ENCODE data around the gene ANTXR1. TPM values are rescaled to one million over a fixed set of nuclear protein-coding genes. Genes with fewer than 3 reads are reported as not detected.

ANTXR1 gene
- total and polyA plus RNA-seq, 2 of the 8 experiments (the other 6 are each of a cell fraction or from before 2014, with no cell fraction given): 15.8 to 44.3 TPM

DNA sequence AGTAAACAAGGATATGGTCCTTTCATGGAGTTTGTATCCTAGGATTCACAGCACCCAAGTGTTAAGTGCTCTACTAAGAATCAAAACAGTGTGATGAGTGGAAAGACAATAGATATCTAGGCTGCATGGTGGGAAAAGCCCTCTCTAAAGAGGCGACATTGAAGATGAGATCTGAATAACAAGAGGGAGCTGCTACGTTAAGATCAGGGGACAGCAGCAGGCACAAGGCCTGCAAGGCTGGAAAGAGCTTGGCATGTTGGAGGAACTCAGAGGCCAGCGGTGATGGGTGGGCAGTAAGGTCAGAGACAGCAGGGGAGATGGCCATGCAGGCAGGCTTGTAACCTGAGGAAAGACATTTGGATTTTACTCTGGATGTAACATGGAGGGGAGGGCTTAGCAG lies 196.5 kb downstream of the ANTXR1 start:
- WGBS, 2 experiments (ENCODE audit: extremely low coverage in 1 of 2, insufficient coverage in 1 of 2, insufficient read length in 1 of 2, insufficient replicate concordance in 2 of 2, low coverage in 1 of 2, low lambda C conversion rate in 2 of 2, missing lambda C conversion rate in 1 of 2): 18% methylated on average over 3 of the region's 3 CpGs; no CpG with 5 or more reads in 1 of the 2 experiments
- Histone ChIP-seq H3K79me2 (ENCODE audit: control insufficient read depth in 1 of 2, insufficient read depth in 2 of 2, low read length in 2 of 2) (no peaks in the 10 kb centered on the region), H3K4me1 (replicated peaks in 1 of 4; ENCODE audit: control insufficient read depth in 3 of 4, insufficient read depth in 4 of 4, low read length in 3 of 4) (peaks cover 2 to 24% (median 16%) of the 10 kb centered on the region in 4 experiments), H3K4me2 (ENCODE audit: insufficient read depth in 1 of 2, low read depth in 2 of 2, low read length in 2 of 2) (peak overlapping the region; percentile 30 to 50), H2BK15ac (ENCODE audit: low read length) (no peak overlapping the region), H3K4ac (replicated peaks; ENCODE audit: insufficient read length, low read depth, low read length) (no peak overlapping the region), H3K18ac (ENCODE audit: extremely low read depth, low read length) (no peak overlapping the region; the same call in 1 of the 2 replicates), H3K9ac (replicated peaks in 1 of 4; ENCODE audit: extremely low read depth in 1 of 4, low read depth in 3 of 4, low read length in 3 of 4) (no peak overlapping the region), H2BK120ac (replicated peaks; ENCODE audit: low read depth, low read length) (no peak overlapping the region), H4K20me1 (replicated peaks in 1 of 2; ENCODE audit: control insufficient read depth in 1 of 2, insufficient read depth in 2 of 2, low read length in 2 of 2) (no peaks in the 10 kb centered on the region), H2BK20ac (ENCODE audit: low read length) (no peak overlapping the region), H3K27ac (ENCODE audit: low read depth, low read length) (no peak overlapping the region), H2BK5ac (ENCODE audit: low read depth, low read length) (no peak overlapping the region), H3K23me2 (ENCODE audit: low read depth, low read length) (no peaks in the 10 kb centered on the region), H3K79me1 (ENCODE audit: low read depth, low read length) (no peaks in the 10 kb centered on the region), H4K8ac (ENCODE audit: extremely low read depth, insufficient read depth, low read length) (no peak overlapping the region), H3K56ac (replicated peaks; ENCODE audit: insufficient read length, low read depth, low read length) (no peak overlapping the region), H2BK12ac (ENCODE audit: low read depth, low read length) (no peak overlapping the region), H4K5ac (ENCODE audit: insufficient read length, low read depth, low read length) (no peak overlapping the region), H3K9me3 (ENCODE audit: insufficient read depth in 2 of 2, low read depth in 1 of 2, low read length in 1 of 2) (no peaks in the 10 kb centered on the region), H3K14ac (ENCODE audit: insufficient read length) (no peak overlapping the region), H3K4me3 (ENCODE audit: extremely low read depth in 1 of 4, insufficient read depth in 2 of 4, low read depth in 3 of 4, low read length in 4 of 4) (no peak overlapping the region; a peak in 1 of 8 replicates), H3K36me3 (ENCODE audit: control insufficient read depth in 2 of 4, insufficient read depth in 4 of 4, low read length in 3 of 4) (no peaks in the 10 kb centered on the region; a peak in 1 of 8 replicates), H3K27me3 (replicated peaks in 1 of 4; ENCODE audit: control insufficient read depth in 3 of 4, extremely low read depth in 1 of 4, insufficient read depth in 3 of 4, low read length in 3 of 4) (no peaks in the 10 kb centered on the region), H3K23ac (ENCODE audit: insufficient read length) (no peak overlapping the region), H2AK5ac (ENCODE audit: low read depth, low read length) (no peak overlapping the region), H4K91ac (replicated peaks; ENCODE audit: insufficient read length, low read length) (no peak overlapping the region), H2AFZ (ENCODE audit: low read length) (no peak overlapping the region)
- FAIRE-seq (peak; percentile 89), DNase-seq (ENCODE audit: low read depth in 1 of 2, low spot score in 2 of 2) (no peak)
- CTCF ChIA-PET (ENCODE audit: partially characterized antibody): interaction anchor here (0.8 to 1.3 kb wide), 5 partner anchors 9 to 284 kb away, joined by 3 to 4 read pairs (median 3); no protein-coding TSS in a partner anchor
- POLR2A ChIA-PET (ENCODE audit: partially characterized antibody): no interaction called here
- TF ChIP-seq TEAD4 (IDR thresholded peaks at IDR 0.05; ENCODE audit: low read depth, low read length): no peak
- TF ChIP-seq BCL11A (IDR thresholded peaks at IDR 0.05; ENCODE audit: low read depth in 2 of 2, low read length in 2 of 2): peak; percentile 4 to 25
- TF ChIP-seq EP300 (IDR thresholded peaks at IDR 0.05; ENCODE audit: borderline replicate concordance in 1 of 2, low read depth in 2 of 2, low read length in 2 of 2): 0 out of 3 replicates have a peak, but pooled peaks of 1 of the 2 experiments have one; percentile 7
- TF ChIP-seq, protein P1, sequence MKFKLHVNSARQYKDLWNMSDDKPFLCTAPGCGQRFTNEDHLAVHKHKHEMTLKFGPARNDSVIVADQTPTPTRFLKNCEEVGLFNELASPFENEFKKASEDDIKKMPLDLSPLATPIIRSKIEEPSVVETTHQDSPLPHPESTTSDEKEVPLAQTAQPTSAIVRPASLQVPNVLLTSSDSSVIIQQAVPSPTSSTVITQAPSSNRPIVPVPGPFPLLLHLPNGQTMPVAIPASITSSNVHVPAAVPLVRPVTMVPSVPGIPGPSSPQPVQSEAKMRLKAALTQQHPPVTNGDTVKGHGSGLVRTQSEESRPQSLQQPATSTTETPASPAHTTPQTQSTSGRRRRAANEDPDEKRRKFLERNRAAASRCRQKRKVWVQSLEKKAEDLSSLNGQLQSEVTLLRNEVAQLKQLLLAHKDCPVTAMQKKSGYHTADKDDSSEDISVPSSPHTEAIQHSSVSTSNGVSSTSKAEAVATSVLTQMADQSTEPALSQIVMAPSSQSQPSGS (IDR thresholded peaks at IDR 0.05; ENCODE audit: low read length): no peak
- TF ChIP-seq, protein P2, sequence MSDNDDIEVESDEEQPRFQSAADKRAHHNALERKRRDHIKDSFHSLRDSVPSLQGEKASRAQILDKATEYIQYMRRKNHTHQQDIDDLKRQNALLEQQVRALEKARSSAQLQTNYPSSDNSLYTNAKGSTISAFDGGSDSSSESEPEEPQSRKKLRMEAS (IDR thresholded peaks at IDR 0.05): peak; percentile 33; the same call in 1 of the 2 replicates
- TF ChIP-seq TCF12 (IDR thresholded peaks at IDR 0.05; ENCODE audit: low read depth, low read length): 0 out of 2 replicates have a peak, but pooled peaks have one; percentile 45
- peak; percentile 86 for TF ChIP-seq NANOG (IDR thresholded peaks at IDR 0.05; ENCODE audit: insufficient read depth, low read depth, low read length, poor library complexity, severe bottlenecking)
- peak; percentile 69 for TF ChIP-seq CREB1 (IDR thresholded peaks at IDR 0.05)
- TF ChIP-seq SP4 (IDR thresholded peaks at IDR 0.05; ENCODE audit: low read length): no peak
- TF ChIP-seq PHF8 (conservative IDR thresholded peaks at IDR 0.05; ENCODE audit: low read depth, low read length): no peak
- no peak for TF ChIP-seq RAD21 (IDR thresholded peaks at IDR 0.05 in 1 of 2, conservative IDR thresholded peaks at IDR 0.05 in 1 of 2; ENCODE audit: low read depth in 2 of 2, low read length in 2 of 2)

Data from H1 (cell line).